GM12872 (cell line): ENCODE data around the gene ZNF106.

ENCODE experiments used
- TF ChIP-seq, protein P1 (sequence below): IDR thresholded peaks from 3 replicates; pipeline ENCODE4 v1.5.1; 2011; ENCODE audit warnings: low read depth, mild to moderate bottlenecking, low read length, moderate library complexity; ENCODE audit not compliant: insufficient read depth

ZNF106 gene

GRCh38 chr15:42373936-42374335 is 117.0 kb downstream of the ZNF106 start:
- TF ChIP-seq, protein P1, sequence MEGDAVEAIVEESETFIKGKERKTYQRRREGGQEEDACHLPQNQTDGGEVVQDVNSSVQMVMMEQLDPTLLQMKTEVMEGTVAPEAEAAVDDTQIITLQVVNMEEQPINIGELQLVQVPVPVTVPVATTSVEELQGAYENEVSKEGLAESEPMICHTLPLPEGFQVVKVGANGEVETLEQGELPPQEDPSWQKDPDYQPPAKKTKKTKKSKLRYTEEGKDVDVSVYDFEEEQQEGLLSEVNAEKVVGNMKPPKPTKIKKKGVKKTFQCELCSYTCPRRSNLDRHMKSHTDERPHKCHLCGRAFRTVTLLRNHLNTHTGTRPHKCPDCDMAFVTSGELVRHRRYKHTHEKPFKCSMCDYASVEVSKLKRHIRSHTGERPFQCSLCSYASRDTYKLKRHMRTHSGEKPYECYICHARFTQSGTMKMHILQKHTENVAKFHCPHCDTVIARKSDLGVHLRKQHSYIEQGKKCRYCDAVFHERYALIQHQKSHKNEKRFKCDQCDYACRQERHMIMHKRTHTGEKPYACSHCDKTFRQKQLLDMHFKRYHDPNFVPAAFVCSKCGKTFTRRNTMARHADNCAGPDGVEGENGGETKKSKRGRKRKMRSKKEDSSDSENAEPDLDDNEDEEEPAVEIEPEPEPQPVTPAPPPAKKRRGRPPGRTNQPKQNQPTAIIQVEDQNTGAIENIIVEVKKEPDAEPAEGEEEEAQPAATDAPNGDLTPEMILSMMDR = no peak

DNA sequence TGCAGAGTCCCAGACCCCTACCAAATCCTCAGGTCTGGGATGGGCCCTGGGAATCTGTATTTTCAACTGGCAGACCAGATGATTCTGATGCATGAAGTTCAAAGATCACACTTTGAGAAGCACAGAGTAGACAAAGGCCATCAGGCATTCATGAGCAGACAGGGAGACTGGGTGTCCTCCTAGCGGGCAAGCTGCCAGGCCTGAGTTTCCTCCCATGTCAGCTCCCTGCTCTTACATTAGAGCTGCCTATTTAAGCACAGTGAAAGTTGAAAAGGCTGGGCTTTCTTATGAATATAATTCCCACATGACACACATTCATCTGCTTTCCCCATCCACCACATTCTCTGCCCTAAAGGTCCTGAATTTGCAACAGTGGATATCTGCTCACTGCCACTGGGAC is 117.7 kb downstream of the ZNF106 start:
- TF ChIP-seq, protein P1 = no peak

- TF ChIP-seq, protein P1 = no peak
Observed at GRCh38 chr15:42371096-42371495, 119.8 kb downstream of the ZNF106 start.

GRCh38 chr15:42368096-42368495 is 122.8 kb downstream of the ZNF106 start:
- TF ChIP-seq, protein P1 = no peak

GRCh38 chr15:42367041-42367440 is 123.9 kb downstream of the ZNF106 start:
- TF ChIP-seq, protein P1 = no peak

GRCh38 chr15:42365921-42366550 is 124.9 kb downstream of the ZNF106 start:
- TF ChIP-seq, protein P1 = no peak

GRCh38 chr15:42364529-42364928 is 126.4 kb downstream of the ZNF106 start:
- TF ChIP-seq, protein P1 = no peak
